Stimulated activated CD8-positive, alpha-beta memory T cell treated with anti-CD3 and anti-CD28 coated beads, Interleukin-2, amount 100 ng/mL, for 48 hours (primary cell): ENCODE measurements around the gene RELA.
A peak's percentile ranks its signal among the peaks of the same experiment; 100 is the strongest.
"Not testable (repeated sequence)": the region's sequence is repeated elsewhere in the genome, so short reads cannot be mapped to it uniquely, and the experiment has no call there.

Experiments
- DNase-seq, 2 donors: peaks; one replicate each; pipeline ENCODE4 v3.0.0-alpha.2; 2020; ENCODE audit warnings: low read depth in 2 of 2

The RELA gene

DNA sequence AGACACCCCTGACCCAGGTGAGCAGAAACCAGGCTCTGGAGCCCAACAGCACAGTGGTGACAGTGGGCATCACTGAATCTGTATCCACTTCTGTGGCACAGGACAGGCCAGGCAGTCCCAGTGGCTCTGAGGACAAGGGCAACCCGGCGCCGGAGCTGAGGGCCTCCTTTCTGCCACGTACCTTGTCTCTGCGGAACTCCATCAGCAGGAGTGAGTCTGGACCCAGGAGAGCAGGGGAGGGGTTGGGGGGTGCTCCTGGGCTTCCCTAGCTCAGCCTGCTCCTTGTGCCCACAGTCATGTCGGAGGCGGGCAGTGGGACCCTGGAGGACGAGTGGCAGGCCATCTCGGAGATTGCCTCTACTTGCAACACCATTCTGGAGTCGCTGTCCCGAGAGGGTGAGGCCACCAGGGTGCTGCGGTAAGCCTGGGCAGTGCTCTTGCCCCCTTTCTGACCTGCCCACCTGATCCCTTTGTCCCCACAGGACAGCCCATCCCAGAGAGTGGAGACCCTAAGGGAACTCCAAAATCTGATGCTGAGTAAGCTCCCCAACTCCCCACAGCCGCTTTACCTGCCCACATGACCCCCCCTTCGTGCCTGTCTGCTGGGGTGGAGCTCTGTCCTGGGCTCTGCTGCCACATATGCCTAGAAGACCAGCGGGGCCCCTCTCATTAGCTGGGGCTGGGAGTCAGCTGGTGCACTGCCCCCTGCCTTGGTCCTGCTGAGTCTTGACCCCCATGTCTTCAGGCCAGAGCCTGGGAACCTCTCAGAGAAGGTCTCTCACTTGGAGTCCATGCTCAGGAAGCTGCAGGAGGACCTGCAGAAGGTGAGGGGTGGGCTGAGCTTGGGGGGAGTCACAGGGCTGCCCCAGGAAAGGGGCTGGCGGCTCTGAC, 12.8 kb downstream of the RELA start:
- DNase-seq, result no peak

DNA sequence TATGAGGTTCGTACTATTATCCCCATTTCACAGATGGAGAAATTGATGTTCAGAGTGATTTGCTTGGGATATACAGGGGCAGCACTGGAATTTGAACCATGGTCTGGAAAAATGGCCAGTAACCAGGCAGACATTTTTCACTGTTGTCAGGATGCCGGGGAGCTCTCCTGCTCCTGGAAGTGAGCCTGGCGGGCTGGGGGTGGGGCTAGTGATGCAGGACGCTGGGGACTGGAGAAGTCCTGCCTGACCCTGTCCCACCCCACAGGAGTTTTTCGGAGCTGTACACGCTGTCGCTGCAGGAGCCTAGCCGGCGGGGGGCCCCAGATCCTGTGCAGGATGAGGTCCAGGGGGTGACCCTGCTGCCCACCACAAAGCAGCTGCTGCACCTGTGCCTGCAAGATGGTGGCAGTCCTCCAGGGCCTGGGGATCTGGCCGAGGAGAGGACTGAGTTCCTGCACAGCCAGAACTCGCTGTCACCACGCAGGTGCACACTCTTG, 13.7 kb downstream of the RELA start:
- no peak for DNase-seq

DNA sequence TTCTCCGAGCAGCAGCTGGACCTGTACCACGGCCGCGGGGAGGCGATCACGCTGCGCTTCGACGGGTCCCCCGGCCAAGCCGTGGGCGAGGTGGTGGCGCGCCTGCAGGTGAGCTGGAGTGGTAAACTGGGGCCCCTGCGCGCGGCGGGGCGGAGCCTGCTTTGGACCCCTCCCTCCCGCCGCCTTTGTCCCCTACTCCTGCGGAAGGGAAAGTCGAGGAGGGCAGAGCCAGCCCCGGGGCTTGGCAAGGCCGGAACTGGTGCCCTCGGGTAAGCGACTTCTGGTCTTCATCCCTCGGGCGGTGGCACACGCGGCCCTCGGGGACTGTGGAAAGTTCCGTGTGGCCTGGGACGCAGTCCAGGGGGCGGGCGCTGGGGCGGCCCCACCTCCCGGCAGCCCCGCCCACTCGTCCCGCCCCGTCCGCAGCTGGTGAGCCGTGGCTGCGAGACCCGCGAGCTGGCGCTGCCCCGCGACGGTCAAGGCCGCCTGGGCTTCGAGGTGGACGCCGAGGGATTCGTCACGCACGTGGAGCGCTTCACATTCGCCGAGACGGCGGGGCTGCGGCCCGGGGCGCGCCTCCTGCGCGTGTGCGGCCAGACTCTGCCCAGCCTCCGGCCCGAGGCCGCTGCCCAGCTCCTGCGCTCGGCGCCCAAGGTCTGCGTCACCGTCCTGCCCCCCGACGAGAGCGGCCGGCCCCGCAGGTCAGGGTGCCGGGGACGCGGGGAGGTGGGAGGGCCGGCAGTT, 15.6 kb downstream of the RELA start:
- DNase-seq, result no peak

DNA sequence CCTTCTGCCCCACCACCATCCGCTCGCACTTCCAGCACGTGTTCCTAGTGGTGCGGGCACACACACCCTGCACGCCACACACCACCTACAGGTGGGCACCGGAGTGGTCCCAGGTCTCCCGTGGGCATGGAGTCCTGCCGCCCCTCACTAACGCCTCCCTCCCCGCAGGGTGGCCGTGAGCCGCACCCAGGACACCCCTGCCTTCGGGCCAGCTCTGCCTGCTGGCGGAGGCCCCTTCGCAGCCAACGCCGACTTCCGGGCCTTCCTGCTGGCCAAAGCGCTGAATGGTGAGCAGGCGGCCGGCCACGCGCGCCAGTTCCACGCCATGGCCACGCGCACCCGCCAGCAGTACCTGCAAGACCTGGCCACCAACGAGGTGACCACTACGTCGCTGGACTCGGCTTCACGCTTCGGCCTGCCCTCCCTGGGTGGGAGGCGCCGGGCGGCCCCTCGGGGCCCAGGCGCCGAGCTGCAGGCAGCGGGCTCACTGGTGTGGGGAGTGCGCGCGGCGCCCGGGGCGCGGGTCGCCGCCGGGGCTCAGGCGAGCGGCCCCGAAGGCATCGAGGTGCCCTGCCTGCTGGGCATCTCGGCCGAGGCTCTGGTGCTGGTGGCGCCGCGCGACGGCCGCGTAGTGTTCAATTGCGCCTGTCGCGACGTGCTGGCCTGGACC, 16.3 kb downstream of the RELA start:
- DNase-seq, result no peak

DNA sequence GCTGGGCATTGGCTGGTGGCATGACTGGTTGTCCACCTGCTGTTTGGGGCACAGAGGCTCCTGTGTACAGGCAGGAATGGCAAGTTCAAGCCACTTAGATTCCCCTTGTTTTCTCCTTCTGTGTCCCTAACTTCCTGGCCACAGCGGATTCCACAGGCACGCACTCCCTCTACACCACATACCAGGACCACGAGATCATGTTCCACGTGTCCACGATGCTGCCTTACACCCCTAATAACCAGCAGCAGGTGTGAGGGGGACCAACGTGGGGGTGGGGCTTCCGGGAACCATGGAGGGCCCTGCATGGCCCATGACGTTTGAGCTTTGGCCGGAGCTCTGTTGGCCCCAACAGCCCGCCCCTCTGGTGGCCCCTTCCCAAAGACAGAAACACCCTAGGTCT, 17.0 kb downstream of the RELA start:
- no peak for DNase-seq

DNA sequence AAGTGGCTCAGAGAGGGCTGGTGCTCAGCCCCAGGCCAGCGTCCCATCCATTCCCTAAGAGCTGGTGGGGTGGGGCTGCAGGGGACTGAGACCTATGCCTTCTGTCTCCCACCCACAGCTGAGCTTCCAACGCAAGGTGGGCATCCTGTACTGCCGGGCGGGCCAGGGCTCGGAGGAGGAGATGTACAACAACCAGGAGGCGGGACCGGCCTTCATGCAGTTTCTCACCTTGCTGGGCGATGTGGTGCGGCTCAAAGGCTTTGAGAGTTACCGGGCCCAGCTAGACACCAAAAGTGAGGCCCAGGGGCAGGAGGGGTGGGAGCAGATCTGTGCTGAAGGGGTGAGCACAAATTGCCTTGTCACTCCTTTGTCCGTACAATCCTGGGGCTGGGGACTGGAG, 17.9 kb downstream of the RELA start:
- no peak for DNase-seq

DNA sequence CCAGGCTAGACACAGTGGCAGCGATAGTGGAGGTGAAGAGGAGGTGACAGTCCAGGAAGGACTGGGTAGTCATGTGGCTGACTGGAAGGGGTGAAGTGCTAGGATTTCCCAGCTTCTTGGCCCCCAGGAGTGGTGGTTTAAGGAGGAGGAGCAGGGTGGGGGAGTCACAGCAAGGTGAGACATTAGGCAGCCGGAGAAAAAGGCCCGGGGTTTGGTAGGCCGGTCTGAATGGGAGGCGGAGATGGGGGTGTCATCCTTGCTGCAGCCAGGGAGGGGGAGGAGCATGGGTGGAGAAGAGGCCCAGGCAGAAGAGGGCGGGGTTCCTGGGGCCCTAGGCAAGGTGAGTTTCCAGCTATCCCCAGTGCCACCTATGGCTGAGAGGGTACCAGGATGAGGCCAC, 18.7 kb downstream of the RELA start:
- DNase-seq, result no peak

DNA sequence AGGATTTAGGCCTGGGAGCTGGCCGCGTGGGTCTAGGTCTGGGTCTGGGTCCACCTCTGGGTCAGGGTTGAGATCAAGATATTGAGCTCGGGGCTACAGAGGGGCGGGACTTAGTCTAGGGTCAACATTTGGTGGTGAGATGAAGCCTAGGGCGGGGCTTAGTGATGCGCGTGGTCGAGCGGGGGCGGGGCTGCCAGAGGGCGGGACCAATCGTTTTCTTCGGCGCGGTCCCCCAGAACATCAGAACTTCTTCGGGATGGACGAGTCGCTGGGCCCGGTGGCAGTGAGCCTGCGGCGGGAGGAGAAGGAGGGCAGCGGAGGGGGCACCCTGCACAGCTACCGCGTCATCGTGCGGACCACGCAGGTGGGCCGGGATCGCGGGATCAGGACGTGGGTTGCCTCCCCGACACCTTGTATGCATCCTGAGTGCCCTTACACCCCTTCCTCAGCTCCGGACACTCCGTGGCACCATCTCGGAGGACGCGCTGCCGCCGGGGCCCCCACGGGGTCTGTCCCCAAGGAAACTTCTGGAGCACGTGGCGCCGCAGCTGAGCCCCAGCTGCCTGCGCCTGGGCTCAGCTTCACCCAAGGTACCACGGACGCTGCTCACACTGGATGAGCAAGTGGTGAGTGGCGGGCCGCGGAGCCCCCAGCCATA, 20.6 kb downstream of the RELA start:
- DNase-seq, result no peak

DNA sequence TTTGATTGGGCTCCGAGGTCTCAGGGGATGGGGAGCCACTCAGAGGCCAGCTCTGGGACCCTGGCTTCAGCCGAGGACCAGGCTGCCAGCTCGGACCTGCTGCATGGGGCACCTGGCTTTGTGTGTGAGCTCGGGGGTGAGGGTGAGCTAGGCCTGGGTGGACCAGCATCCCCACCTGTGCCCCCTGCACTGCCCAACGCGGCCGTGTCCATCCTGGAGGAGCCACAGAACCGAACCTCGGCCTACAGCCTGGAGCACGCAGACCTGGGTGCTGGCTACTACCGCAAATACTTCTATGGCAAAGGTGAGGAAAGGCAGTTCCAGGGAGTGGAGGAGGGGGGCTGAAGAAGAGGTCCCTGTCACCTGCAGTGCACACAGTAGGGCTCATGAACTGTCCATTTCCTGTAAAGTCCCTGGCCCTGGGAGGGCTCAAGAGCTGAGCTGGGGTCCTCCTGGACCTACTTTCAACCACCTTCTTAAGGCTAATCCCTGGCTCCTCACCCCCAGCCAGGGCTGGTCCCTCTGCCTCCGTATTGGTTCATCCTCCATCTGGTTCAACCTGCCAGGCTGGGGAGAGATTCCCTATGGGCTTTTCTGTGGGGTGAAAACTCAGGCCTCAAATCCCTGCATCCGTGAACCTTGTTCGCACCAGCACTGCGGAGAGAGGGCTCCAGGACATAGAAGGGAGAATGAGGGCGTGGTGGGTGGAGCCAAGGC, 21.3 kb downstream of the RELA start:
- no peak for DNase-seq

DNA sequence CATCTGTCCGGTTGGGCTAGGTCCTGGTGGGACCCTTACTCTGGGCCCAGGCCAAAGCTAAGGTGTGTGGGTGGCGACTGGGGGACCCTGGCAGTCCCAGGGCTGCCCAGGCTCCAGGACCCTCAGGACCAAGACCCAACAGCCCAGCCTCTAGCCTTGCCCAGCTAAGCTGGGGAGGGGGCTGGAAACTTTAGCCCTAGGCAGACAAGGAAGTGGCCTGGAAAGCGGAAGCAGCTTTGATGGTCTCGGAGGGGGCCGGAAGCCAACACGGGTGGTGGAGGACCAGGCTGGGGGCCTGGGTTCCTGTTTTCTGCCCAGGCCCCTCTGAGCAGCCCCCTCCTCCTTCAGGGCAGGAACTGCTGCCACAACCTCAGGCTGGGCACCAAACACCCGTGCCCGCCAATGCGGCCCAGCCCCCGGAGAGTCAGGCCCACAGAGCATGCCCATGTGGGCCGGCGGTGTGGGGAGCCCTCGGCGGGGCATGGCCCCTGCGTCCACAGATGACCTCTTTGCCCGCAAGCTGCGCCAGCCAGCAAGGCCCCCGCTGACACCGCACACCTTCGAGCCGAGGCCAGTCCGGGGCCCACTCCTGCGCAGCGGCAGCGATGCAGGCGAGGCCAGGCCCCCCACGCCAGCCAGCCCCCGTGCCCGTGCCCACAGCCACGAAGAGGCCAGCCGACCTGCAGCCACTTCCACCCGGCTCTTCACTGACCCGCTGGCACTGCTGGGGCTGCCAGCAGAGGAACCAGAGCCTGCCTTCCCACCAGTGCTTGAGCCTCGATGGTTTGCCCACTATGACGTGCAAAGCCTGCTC, 22.0 kb downstream of the RELA start:
- no peak for DNase-seq

DNA sequence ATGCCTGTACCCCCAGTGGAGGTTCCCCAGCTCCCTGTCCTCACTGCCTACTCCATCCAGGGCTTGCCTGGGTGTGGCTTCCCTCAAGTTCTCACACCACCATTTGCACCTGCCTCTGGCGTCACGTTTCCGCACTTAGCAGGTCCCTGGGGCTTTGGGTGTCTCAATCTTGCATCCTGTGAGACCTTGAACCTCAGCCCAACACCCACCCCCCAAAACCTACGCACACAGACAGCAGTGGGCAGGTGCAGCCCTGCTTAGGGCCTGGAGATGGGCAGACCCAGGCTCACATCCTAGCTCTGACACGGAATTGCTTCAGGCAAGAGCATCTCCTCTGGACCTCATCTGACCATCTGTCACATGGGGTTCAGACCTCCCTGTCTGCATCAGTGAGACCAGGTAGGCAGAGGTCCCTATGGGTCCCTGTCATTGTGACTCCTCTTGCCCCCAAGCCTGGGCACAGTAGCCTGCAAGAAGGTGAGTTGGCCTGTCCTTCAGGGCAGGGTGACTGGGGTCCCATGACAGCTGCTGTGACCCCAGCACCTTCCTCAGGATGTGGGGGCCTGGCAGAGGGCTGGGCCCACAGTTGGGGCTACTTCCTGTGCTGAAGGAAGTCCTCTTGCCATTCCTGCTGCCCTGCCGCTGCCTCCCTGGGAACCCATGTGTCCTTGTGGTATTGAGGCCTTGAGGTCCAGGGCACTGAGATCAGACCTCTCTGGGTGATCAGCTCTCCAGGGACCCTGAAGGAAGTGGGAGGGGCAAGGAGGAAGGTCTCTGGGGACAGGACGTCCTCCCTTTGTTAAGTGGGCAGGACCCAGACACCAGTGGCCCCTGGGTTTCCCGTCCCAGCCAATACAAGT, 22.9 kb downstream of the RELA start:
- DNase-seq, result peak in 1 of 2 donors; percentile 37

DNA sequence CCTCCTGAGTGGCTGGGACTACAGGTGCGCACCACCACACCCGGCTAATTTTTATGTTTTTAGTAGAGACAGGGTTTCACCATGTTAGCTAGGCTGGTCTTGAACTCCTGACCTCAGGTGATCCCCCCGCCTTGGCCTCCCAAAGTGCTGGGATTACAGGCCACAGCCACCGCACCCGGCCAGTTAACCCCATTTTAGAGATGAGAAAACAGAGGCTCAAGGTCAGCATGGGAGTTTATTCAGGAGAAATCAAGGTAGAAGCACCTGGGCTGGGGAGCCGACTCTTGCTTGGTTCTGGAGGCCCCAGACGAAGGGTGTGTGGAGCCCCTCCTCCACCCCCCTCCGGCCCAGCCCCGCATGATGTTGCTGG, 23.5 kb downstream of the RELA start:
- DNase-seq, result not testable (repeated sequence)

DNA sequence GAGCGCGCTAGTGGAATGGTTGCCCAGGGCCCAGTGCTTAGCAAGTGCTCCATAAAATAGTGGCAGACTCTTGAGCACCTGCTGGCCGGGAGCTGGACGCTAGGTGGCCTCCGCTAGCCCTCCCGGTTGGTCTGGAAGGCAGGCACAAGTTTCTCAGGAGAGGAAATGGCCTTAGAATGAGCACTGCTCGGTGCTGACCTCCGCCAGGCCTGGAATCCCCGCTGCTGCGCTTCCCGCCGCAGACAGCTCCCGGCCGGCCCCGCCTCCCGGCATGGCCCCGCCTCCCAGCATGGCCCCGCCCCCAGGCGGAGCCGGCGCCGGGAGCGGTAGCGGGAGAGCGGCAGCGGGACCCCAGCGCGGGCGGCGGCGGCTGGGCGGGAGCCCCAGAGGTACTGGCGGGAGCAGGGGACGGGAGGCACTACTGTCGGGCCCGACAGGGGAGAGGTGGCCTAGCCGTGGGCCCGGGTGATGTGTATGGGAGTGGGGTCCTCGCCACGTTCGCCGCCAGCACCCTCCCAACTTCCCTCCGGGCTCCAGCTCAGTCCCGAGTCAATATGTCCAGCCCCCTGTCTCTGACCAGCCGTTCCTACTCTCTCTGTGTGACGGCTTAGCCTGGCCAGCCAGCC, 24.8 kb downstream of the RELA start, which contains the start of gene SIPA1:
SIPA1 (plus strand) TSS at position 308 of the 626 bp plus-strand sequence. CDS start 2,821 bp downstream, outside the sequence.
- peak; percentile 70 to 73 for DNase-seq

DNA sequence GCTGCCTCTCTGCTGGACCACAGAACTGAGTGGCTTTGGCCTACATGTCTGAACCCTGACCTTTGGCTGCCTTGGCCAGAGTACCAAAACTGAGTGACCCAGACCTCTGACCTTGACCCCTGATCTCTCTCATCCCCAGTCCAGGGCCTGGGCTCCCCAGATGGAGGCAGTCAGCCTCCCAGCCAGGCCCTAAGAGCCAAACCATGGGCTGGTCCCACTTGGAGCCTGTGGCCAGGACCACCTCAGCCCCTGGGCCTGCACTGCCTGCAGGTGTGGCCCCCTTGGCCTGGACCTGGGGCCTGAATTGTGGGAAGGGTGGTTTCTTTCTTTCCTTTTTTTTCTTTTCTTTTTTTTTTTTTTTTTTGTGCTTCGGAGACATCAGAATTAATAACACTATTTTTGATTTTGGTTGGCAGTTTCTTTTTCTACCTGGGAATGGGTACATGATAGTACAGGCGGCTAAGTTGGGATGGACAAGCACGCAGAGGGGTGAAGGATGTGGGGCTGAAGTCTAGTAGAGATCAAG, 25.6 kb downstream of the RELA start:
- DNase-seq, result no peak

DNA sequence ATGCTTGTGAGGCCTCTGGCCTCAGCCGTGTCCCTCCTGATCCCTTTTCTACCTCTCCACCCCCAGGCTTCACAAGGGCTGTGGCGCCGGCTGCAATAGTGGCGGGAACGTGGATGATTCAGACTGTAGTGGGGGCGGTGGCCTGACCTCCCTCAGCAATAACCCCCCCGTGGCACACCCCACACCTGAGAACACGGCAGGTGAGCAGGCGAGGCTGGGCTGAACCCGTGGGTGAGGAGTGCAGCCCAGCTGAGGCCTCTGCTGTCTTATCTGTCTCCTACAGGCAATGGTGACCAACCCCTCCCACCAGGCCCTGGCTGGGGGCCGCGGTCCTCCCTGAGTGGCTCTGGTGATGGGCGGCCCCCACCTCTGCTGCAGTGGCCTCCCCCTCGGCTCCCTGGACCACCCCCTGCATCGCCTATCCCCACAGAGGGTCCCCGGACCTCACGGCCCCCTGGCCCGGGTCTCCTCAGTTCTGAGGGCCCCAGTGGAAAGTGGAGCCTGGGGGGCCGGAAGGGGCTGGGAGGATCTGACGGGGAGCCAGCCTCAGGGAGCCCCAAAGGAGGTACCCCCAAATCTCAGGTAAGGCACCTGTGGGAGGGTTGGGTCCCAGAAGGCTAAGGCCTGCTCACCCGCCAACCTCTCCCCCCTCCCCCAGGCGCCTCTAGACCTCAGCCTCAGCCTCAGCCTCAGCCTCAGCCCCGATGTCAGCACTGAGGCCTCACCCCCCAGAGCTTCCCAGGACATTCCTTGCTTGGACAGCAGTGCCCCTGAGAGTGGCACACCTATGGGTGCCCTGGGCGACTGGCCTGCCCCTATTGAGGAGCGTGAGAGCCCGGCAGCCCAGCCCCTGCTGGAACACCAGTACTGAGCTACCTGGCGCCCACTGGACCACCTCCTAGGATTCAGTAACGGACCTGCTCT, 26.3 kb downstream of the RELA start:
- no peak for DNase-seq

DNA sequence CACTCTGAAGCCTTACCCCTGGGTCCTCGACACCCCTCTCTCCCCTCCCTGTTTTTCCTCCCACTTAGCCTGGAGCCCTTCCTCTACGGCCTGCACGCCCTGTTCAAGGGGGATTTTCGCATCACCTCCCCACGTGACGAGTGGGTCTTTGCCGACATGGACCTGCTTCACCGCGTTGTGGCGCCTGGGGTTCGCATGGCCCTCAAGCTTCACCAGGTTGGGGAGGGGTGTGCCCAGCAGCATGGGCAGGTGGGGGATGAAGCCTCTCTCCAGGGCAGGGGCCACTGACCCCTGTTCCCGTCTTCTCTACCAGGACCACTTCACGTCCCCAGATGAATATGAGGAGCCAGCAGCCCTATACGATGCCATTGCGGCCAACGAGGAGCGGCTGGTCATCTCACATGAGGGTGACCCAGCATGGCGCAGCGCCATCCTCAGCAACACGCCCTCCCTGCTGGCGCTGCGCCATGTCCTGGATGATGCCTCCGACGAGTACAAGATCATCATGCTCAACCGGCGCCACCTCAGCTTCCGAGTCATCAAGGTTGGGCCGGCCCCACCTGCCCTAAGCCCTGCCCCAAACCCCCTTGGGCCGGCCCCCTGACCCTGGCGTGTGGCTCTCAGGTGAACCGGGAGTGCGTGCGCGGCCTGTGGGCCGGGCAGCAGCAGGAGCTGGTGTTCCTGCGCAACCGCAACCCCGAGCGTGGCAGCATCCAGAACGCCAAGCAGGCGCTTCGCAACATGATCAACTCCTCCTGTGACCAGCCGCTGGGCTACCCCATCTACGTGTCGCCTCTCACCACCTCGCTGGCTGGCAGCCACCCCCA, 27.6 kb downstream of the RELA start:
- DNase-seq, result no peak

DNA sequence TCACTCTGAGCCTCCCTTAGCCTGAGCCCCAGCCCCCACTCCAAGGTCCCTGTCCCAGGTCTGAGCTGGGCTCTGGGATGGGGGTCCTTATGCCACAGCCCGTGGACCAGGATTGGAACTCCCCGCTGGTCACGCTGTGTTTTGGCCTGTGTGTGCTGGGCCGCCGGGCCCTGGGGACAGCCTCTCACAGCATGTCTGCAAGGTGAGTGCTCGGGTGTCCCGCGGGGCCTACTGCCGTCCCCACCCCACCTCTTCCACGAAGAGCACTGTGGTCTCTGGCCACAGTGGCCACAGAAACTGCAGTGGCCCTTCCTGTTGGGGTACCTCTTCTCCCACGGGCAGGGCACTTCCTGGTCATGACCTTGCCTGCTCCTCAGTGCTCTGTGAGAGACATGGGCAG, 28.3 kb downstream of the RELA start:
- no peak for DNase-seq
